ENCODE results near the gene PRPF39. TPM values are rescaled to one million over a fixed set of nuclear protein-coding genes. Genes with fewer than 3 reads are reported as not detected.
"Not testable (repeated sequence)": the region's sequence is repeated elsewhere in the genome, so short reads cannot be mapped to it uniquely, and the experiment has no call there.

The PRPF39 gene
- 12.6 and 17.7 TPM in 2 replicates for total RNA-seq

- DNase-seq (ENCODE audit: low read depth in 2 of 2) = peak; percentile 93 to 96
Observed at GRCh38 chr14:45083976-45084722, at the start of gene PRPF39. PRPF39 (plus strand) TSS chr14:45084116; CDS start chr14:45095240, 11,124 bp downstream.

GRCh38 chr14:45034730-45035129 lies 49.2 kb upstream of the PRPF39 start:
- no peak for DNase-seq (ENCODE audit: low read depth in 2 of 2)

- no peak for DNase-seq (ENCODE audit: low read depth in 2 of 2)
Observed at GRCh38 chr14:45038256-45038655, 45.7 kb upstream of the PRPF39 start.

- no peak for DNase-seq (ENCODE audit: low read depth in 2 of 2)
Observed at GRCh38 chr14:45038865-45039264, 45.1 kb upstream of the PRPF39 start.

- DNase-seq (ENCODE audit: low read depth in 2 of 2) = no peak
Observed at GRCh38 chr14:45039390-45039789, 44.5 kb upstream of the PRPF39 start.

GRCh38 chr14:45041641-45042040 lies 42.3 kb upstream of the PRPF39 start:
- no peak for DNase-seq (ENCODE audit: low read depth in 2 of 2)

GRCh38 chr14:45044638-45045037 lies 39.3 kb upstream of the PRPF39 start:
- no peak for DNase-seq (ENCODE audit: low read depth in 2 of 2)

GRCh38 chr14:45048385-45048784 lies 35.5 kb upstream of the PRPF39 start:
- DNase-seq (ENCODE audit: low read depth in 2 of 2) = no peak

- DNase-seq (ENCODE audit: low read depth in 2 of 2) = no peak
Observed at GRCh38 chr14:45051180-45051579, 32.7 kb upstream of the PRPF39 start.

- no peak for DNase-seq (ENCODE audit: low read depth in 2 of 2)
Observed at GRCh38 chr14:45051896-45052295, 32.0 kb upstream of the PRPF39 start.

- no peak for DNase-seq (ENCODE audit: low read depth in 2 of 2)
Observed at GRCh38 chr14:45057349-45057748, 26.6 kb upstream of the PRPF39 start.

GRCh38 chr14:45057881-45058364 lies 26.0 kb upstream of the PRPF39 start:
- DNase-seq (ENCODE audit: low read depth in 2 of 2) = no peak

GRCh38 chr14:45060551-45060950 lies 23.4 kb upstream of the PRPF39 start:
- DNase-seq (ENCODE audit: low read depth in 2 of 2) = no peak

GRCh38 chr14:45065540-45065939 lies 18.4 kb upstream of the PRPF39 start:
- DNase-seq (ENCODE audit: low read depth in 2 of 2) = no peak

- no peak for DNase-seq (ENCODE audit: low read depth in 2 of 2)
Observed at GRCh38 chr14:45065956-45066355, 18.0 kb upstream of the PRPF39 start.

GRCh38 chr14:45066667-45067066 lies 17.2 kb upstream of the PRPF39 start:
- DNase-seq (ENCODE audit: low read depth in 2 of 2) = no peak

- no peak for DNase-seq (ENCODE audit: low read depth in 2 of 2)
Observed at GRCh38 chr14:45068396-45068795, 15.5 kb upstream of the PRPF39 start.

GRCh38 chr14:45070215-45070614 lies 13.7 kb upstream of the PRPF39 start:
- no peak for DNase-seq (ENCODE audit: low read depth in 2 of 2)

- no peak for DNase-seq (ENCODE audit: low read depth in 2 of 2)
Observed at GRCh38 chr14:45072126-45072525, 11.8 kb upstream of the PRPF39 start.

GRCh38 chr14:45073231-45073879 lies 10.6 kb upstream of the PRPF39 start:
- no peak for DNase-seq (ENCODE audit: low read depth in 2 of 2)

- DNase-seq (ENCODE audit: low read depth in 2 of 2) = no peak
Observed at GRCh38 chr14:45078323-45078722, 5.6 kb upstream of the PRPF39 start.

GRCh38 chr14:45080416-45080968 lies 3.4 kb upstream of the PRPF39 start:
- not testable (repeated sequence) for DNase-seq (ENCODE audit: low read depth in 2 of 2)

GRCh38 chr14:45081096-45081495 lies 2.8 kb upstream of the PRPF39 start:
- not testable (repeated sequence) for DNase-seq (ENCODE audit: low read depth in 2 of 2)

All from lung microvascular endothelial cell (primary cell).